ENCODE measurements around the gene TOPAZ1. TPM values are rescaled to one million over a fixed set of nuclear protein-coding genes. Genes with fewer than 3 reads are reported as not detected.

TOPAZ1 gene
- total RNA-seq, 2 experiments from 2014 or later = not detected

DNA sequence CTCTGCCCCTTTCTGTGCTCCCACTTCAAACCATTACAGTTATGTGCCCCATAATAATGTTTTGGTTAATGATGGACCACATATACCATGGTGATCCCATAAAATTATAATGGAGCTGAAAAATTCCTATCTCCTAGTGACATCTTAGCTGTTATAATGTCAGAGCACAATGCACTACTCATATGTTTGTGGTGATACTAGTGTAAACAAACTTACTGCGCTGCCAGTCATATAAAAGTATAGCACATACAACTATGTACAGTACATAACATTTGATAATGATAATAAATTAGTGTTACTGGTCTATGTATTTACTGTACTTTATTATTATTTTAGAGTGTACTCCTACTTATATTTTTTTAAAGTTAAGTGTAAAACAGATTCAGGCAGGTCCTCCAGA, 51.3 kb downstream of the TOPAZ1 start:
- H3K9me3 Mint-ChIP-seq (ENCODE audit: low read depth) = no peaks in the 10 kb centered on the region
- DNase-seq (no peak), ATAC-seq (no peak)
- no peak overlapping the region for H3K4me3 Mint-ChIP-seq
- POLR2A ChIA-PET = no interaction called here
- H3K27me3 Mint-ChIP-seq = peaks cover 10% of the 10 kb centered on the region
- CTCF ChIA-PET = interaction anchor here (0.8 kb wide), 1 partner anchor 10 kb away, joined by 3 read pairs; no protein-coding TSS in a partner anchor
- H3K4me1 Mint-ChIP-seq = no peaks in the 10 kb centered on the region
- no peak overlapping the region for H3K27ac Mint-ChIP-seq
- H3K36me3 Mint-ChIP-seq (ENCODE audit: low read depth) = no peaks in the 10 kb centered on the region
- intact Hi-C loops (cut with DNase I, micrococcal nuclease) = no loop called here

DNA sequence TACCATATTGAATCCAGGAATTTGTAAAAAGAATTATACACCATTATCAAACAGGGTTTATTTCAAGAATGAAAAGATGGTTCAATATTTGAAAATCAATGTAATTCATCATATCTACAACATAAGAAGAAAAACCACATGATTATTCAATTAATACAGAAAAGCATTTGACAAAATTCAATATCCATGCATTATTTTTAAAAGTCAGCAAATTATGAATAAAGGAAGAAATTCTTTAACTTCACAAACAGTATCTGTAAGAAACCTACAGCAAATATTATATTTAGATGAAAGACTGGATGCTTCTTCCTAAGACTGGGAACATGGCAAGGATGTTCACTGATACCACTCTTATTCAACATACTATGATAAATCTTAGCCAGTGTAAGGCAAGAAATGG, 55.6 kb downstream of the TOPAZ1 start:
- CTCF ChIA-PET = interaction anchor here (1.6 kb wide), 1 partner anchor 61 kb away, joined by 4 read pairs; no protein-coding TSS in a partner anchor

DNA sequence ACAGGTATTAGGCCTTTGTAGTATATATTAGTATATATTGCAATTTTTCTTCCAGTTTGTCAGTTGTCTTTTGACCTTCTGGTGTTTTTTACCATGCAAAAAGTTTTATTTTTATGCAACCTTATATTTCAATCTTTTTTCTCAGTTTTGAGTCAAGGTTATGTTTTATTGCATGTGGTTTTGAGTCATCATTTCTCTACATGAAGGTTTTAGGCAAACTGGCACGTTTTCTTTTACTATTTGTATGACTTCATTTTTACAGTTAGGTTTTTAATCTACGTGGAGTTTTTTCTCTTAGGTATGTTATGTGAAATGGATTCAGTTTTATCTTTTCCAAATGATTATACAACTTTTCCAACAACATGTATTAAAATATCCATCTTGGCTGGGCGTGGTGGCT, 60.1 kb downstream of the TOPAZ1 start:
- DNase-seq = no peak
- POLR2A ChIA-PET = no interaction called here
- no peak for ATAC-seq
- peaks cover 6% of the 10 kb centered on the region for H3K27me3 Mint-ChIP-seq
- no peak overlapping the region for H3K27ac Mint-ChIP-seq
- no peaks in the 10 kb centered on the region for H3K36me3 Mint-ChIP-seq (ENCODE audit: low read depth)
- peaks cover 6% of the 10 kb centered on the region for H3K4me1 Mint-ChIP-seq
- no peak overlapping the region for H3K4me3 Mint-ChIP-seq
- intact Hi-C loops (cut with DNase I, micrococcal nuclease) = no loop called here
- CTCF ChIA-PET = interaction anchor here (0.8 kb wide), 1 partner anchor 11 kb away, joined by 4 read pairs; no protein-coding TSS in a partner anchor
- H3K9me3 Mint-ChIP-seq (ENCODE audit: low read depth) = no peaks in the 10 kb centered on the region

More for the DNA sequence above, 55.6 kb downstream of the TOPAZ1 start:
- DNase-seq (no peak), ATAC-seq (no peak)
- Mint-ChIP-seq H3K27ac (no peak overlapping the region), H3K27me3 (peaks cover 4% of the 10 kb centered on the region), H3K9me3 (ENCODE audit: low read depth) (no peaks in the 10 kb centered on the region), H3K4me1 (peaks cover 6% of the 10 kb centered on the region), H3K36me3 (ENCODE audit: low read depth) (no peaks in the 10 kb centered on the region), H3K4me3 (no peak overlapping the region)
- intact Hi-C loops (cut with DNase I, micrococcal nuclease) = no loop called here
- POLR2A ChIA-PET = no interaction called here

DNA sequence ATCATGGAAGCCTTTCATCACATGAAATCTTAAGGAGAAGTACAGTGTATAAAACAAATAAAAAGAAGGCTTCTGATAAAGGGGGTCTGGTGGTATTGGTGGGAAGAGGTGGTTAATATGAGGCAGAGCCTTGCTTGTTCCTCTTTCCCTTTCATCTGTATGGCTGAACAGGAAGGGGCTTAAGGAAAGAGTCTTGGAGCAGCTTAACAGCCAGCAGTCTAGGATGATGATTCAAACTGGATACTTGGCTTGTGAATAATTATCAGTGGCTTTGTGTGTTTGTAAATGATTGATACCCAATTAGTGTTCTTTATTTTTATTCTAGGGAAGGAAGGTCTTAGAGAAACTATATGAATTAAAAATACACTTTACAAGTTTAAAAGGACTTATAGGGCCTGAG, 67.8 kb downstream of the TOPAZ1 start:
- Mint-ChIP-seq H3K27me3 (peaks cover 8% of the 10 kb centered on the region), H3K9me3 (ENCODE audit: low read depth) (no peaks in the 10 kb centered on the region), H3K36me3 (ENCODE audit: low read depth) (no peaks in the 10 kb centered on the region), H3K4me3 (no peak overlapping the region), H3K4me1 (no peaks in the 10 kb centered on the region), H3K27ac (no peak overlapping the region)
- ATAC-seq = no peak
- intact Hi-C loops (cut with DNase I, micrococcal nuclease) = no loop called here
- no peak for DNase-seq
- CTCF ChIA-PET = no interaction called here
- POLR2A ChIA-PET = no interaction called here

DNA sequence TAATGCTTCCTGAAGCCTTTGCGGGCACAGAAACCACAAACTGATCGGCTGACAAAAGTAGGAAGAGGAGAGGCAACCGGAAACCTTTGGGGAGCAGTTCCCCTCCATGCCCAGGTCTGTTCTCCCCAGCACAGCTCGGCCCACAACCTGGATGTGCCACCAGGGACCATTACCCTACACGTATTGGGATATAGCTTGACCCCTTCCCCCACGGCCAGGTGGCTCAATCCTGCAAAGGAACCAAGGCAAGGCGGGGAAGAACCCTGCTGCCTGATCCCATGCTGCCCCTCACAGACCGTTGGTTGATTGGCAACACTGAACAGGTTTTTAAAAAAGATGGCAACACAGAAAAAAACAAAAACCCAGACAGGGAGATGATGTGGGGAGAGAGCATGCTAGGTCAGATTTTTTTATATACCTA, 77.2 kb downstream of the TOPAZ1 start:
- CTCF ChIA-PET = no interaction called here
- POLR2A ChIA-PET = no interaction called here
- H3K36me3 Mint-ChIP-seq (ENCODE audit: low read depth) = no peaks in the 10 kb centered on the region

DNA sequence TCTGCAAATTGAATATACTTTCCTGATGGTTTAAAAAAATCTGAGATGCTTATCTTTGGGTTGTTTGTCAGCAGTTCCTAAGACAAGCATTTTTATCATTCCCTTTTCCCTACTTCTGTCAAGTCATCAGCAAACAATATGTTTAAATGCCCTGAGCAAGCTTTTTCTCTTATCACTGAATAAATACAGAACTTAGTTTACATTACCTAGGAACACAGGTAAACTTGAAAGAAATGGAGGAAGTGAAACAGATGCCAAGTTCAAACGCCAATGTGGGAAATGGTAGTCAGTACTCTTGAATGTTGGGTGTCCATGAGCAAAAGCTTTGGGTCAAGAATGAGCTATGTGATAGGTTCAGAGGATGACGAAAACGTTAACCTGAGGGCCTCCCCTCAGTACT, 79.6 kb downstream of the TOPAZ1 start:
- ATAC-seq (no peak), DNase-seq (no peak)
- no peak overlapping the region for H3K27ac Mint-ChIP-seq
- intact Hi-C loops (cut with DNase I, micrococcal nuclease) = loop anchor here (5.0 kb wide), 2 partner anchors 191 to 211 kb away; no protein-coding TSS in a partner anchor
- CTCF ChIA-PET = interaction anchor here (1.6 to 3.5 kb wide), 2 partner anchors 7 to 17 kb away, joined by 4 to 16 read pairs; partner anchors contain the start of gene TCAIM
- no peaks in the 10 kb centered on the region for H3K36me3 Mint-ChIP-seq (ENCODE audit: low read depth)
- no peaks in the 10 kb centered on the region for H3K9me3 Mint-ChIP-seq (ENCODE audit: low read depth)
- H3K4me1 Mint-ChIP-seq = no peaks in the 10 kb centered on the region
- H3K27me3 Mint-ChIP-seq = peaks cover 4% of the 10 kb centered on the region
- H3K4me3 Mint-ChIP-seq = no peak overlapping the region
- POLR2A ChIA-PET = no interaction called here

More for the DNA sequence above, 77.2 kb downstream of the TOPAZ1 start:
- H3K4me3 Mint-ChIP-seq = no peak overlapping the region
- intact Hi-C loops (cut with DNase I, micrococcal nuclease) = no loop called here
- H3K4me1 Mint-ChIP-seq = no peaks in the 10 kb centered on the region
- peak; percentile 9 for DNase-seq
- H3K9me3 Mint-ChIP-seq (ENCODE audit: low read depth) = no peaks in the 10 kb centered on the region
- no peak for ATAC-seq
- H3K27me3 Mint-ChIP-seq = peaks cover 4% of the 10 kb centered on the region
- H3K27ac Mint-ChIP-seq = no peak overlapping the region

DNA sequence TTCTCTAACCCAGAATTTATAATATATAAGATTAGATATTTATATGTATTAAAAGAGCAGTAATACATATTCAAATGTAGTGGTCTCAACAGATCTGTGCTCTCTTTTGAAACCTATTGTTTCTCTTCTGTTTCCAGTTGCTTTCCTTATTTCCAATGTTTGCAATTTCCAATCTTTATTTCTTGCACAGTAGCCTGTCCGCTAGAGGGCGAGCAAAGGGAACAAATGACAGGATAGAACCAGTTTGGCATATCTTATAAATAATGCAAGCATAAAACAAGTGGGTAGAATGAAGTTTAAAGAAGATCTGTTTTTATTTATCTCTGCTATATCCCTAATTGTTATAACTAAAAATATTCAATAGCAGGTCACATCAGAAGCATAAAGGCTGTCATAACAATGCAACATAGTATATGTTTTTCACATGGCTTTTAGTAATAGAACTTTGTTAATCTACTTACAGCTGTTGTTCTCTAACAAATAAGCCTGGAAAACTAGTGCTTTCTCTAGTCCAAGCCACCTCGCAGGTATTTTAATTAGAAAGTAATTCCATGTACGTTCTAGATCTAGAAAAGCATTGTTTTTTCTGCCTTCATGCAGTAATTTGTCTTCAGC, 81.8 kb downstream of the TOPAZ1 start:
- Mint-ChIP-seq H3K27ac (no peak overlapping the region), H3K27me3 (peaks cover 2% of the 10 kb centered on the region), H3K36me3 (ENCODE audit: low read depth) (no peaks in the 10 kb centered on the region), H3K9me3 (ENCODE audit: low read depth) (no peaks in the 10 kb centered on the region), H3K4me3 (no peak overlapping the region), H3K4me1 (no peaks in the 10 kb centered on the region)
- POLR2A ChIA-PET = no interaction called here
- no peak for ATAC-seq
- peak; percentile 75 for DNase-seq
- intact Hi-C loops (cut with DNase I, micrococcal nuclease) = loop anchor here (1.0 to 5.0 kb wide), 4 partner anchors 188 to 591 kb away; no protein-coding TSS in a partner anchor
- CTCF ChIA-PET = interaction anchor here (0.6 to 3.5 kb wide), 8 partner anchors 9 to 182 kb away, joined by 3 to 16 read pairs (median 4); partner anchors contain the start of gene TCAIM

DNA sequence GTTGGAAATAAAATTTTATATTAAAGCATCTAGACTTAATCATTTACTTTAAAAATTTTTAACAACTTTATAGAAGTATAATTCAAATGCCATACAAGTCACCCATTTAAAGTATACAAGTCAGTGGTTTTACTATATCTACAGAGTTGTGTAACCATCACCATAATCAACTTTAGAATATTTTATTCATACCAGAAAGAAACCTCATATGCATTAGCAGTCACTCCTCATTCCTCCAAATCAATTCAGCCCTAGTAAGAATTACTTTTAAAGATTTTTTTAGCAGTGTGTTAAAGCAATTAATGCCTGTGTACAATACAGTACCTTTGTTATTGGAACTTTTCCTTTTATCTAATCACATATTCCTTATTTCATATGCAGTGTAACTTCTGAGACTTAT, 82.9 kb downstream of the TOPAZ1 start:
- no peaks in the 10 kb centered on the region for H3K36me3 Mint-ChIP-seq (ENCODE audit: low read depth)
- no peak for DNase-seq
- intact Hi-C loops (cut with DNase I, micrococcal nuclease) = loop anchor here (5.0 kb wide), 2 partner anchors 188 to 208 kb away; no protein-coding TSS in a partner anchor
- no peak overlapping the region for H3K4me3 Mint-ChIP-seq
- no peak overlapping the region for H3K27ac Mint-ChIP-seq
- no peak for ATAC-seq
- ChIA-PET POLR2A (no interaction called here), CTCF (interaction anchor here (0.9 to 3.5 kb wide), 5 partner anchors 14 to 205 kb away, joined by 3 to 16 read pairs (median 3); partner anchors contain the start of gene TCAIM)
- no peaks in the 10 kb centered on the region for H3K9me3 Mint-ChIP-seq (ENCODE audit: low read depth)
- no peaks in the 10 kb centered on the region for H3K4me1 Mint-ChIP-seq
- peaks cover 4% of the 10 kb centered on the region for H3K27me3 Mint-ChIP-seq

DNA sequence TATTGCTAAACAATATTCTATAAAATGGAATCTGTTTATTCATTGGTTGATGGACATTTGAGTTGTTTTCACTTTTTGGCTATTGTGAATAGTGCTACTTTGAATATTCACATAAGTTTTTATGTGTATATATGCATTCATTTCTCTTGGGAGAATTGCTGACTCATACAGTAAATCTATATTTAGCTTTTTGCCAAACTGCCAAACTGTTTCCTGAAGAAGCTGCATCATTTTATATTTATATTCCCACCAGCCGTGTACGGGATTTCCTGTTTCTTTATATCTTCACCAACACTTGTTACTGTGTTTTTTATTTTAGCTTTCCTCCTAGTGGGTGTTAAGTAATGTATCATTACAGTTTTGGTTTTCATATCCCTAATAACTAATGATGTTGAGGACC, 84.3 kb downstream of the TOPAZ1 start:
- no peaks in the 10 kb centered on the region for H3K9me3 Mint-ChIP-seq (ENCODE audit: low read depth)
- H3K27me3 Mint-ChIP-seq = peaks cover 2% of the 10 kb centered on the region
- no peak overlapping the region for H3K27ac Mint-ChIP-seq
- intact Hi-C loops (cut with DNase I, micrococcal nuclease) = no loop called here
- ATAC-seq (no peak), DNase-seq (no peak)
- ChIA-PET POLR2A (no interaction called here), CTCF (no interaction called here)
- H3K4me3 Mint-ChIP-seq = no peak overlapping the region
- H3K36me3 Mint-ChIP-seq (ENCODE audit: low read depth) = no peaks in the 10 kb centered on the region
- no peaks in the 10 kb centered on the region for H3K4me1 Mint-ChIP-seq

DNA sequence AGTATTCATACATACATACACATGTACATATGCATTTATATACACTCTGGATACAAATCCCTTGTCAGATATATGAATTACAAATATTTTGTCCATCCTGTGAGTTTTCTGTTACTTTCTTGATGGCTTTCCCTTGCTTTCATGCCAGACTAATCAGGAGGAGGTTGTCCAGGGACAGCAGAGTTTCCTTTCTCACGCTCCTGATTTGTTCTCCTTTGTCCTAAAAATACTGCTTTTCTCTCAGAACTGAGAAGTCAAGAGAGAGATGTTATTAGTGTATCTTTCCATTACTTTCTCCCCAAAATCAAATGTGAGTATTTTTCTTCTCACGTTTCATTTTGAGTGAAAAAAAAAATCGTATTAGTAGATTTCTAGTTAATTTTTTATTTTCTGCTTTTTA, 84.8 kb downstream of the TOPAZ1 start:
- Mint-ChIP-seq H3K27ac (no peak overlapping the region), H3K4me3 (no peak overlapping the region), H3K9me3 (ENCODE audit: low read depth) (no peaks in the 10 kb centered on the region), H3K36me3 (ENCODE audit: low read depth) (no peaks in the 10 kb centered on the region), H3K27me3 (peaks cover 2% of the 10 kb centered on the region), H3K4me1 (no peaks in the 10 kb centered on the region)
- DNase-seq = no peak
- ChIA-PET POLR2A (no interaction called here), CTCF (no interaction called here)
- no peak for ATAC-seq
- intact Hi-C loops (cut with DNase I, micrococcal nuclease) = no loop called here

DNA sequence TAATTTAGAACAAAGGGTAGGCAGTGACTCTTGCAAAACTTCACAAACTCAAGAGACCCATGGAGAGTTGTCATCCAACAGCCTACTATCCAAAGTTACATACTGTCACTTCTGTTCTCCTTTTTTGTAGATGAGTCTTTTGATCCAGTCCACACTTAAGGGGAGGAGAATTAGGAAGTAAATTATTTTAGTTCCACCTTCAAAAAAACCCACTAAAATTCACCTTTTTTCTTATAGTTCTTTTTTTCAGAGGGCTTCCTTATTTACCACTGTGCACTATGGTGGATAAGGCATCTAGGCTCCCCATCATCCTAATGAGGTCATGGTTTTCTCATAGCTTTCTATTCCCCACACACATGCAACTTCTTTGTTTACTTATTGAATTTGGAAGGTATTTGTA, 88.3 kb downstream of the TOPAZ1 start:
- CTCF ChIA-PET = interaction anchor here (0.5 kb wide), 1 partner anchor 41 kb away, joined by 5 read pairs; no protein-coding TSS in a partner anchor
- Mint-ChIP-seq H3K27me3 (peaks cover 7% of the 10 kb centered on the region), H3K9me3 (ENCODE audit: low read depth) (no peaks in the 10 kb centered on the region)

DNA sequence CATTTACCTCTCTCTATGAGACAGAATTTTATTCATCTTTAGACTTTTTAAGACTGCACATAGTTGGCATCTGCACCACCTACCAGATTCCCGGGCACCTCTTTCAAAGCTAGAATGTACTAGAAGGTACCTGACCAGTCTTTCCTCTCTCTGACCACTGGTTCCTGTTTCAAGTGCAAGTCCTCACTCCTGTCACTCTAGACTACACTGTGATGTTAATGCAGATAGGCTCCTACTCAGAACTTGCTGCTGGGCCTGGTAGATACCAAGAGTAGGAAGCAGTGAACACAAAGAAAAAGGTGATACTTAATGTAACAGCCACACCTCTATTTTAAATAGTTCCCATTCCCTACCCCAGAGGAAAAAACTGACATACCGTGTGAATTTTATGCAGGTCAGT, 88.8 kb downstream of the TOPAZ1 start:
- Mint-ChIP-seq H3K4me3 (no peak overlapping the region), H3K27ac (no peak overlapping the region), H3K27me3 (peaks cover 7% of the 10 kb centered on the region), H3K9me3 (ENCODE audit: low read depth) (no peaks in the 10 kb centered on the region), H3K4me1 (no peaks in the 10 kb centered on the region), H3K36me3 (ENCODE audit: low read depth) (no peaks in the 10 kb centered on the region)
- ChIA-PET POLR2A (no interaction called here), CTCF (no interaction called here)
- ATAC-seq = no peak
- intact Hi-C loops (cut with DNase I, micrococcal nuclease) = no loop called here
- DNase-seq = no peak

More for the DNA sequence above, 88.3 kb downstream of the TOPAZ1 start:
- intact Hi-C loops (cut with DNase I, micrococcal nuclease) = no loop called here
- no peak overlapping the region for H3K27ac Mint-ChIP-seq
- H3K4me1 Mint-ChIP-seq = no peaks in the 10 kb centered on the region
- ATAC-seq = no peak
- no peak overlapping the region for H3K4me3 Mint-ChIP-seq
- DNase-seq = no peak
- no peaks in the 10 kb centered on the region for H3K36me3 Mint-ChIP-seq (ENCODE audit: low read depth)
- POLR2A ChIA-PET = no interaction called here
